ENCODE measurements around the gene CCL25.

GRCh38 chr19:8109455-8109854 is 56.9 kb downstream of the CCL25 start:
- TF ChIP-seq USF1 (IDR thresholded peaks at IDR 0.05), result no peak
- TF ChIP-seq EP300 (IDR thresholded peaks at IDR 0.05; ENCODE audit: borderline replicate concordance), result no peak
- no peak for TF ChIP-seq MAX (IDR thresholded peaks at IDR 0.05)
- TF ChIP-seq REST (IDR thresholded peaks at IDR 0.05; ENCODE audit: low read depth), result no peak
- TF ChIP-seq CEBPB (IDR thresholded peaks at IDR 0.05), result no peak
- TF ChIP-seq EGR1 (IDR thresholded peaks at IDR 0.05), result no peak
- TF ChIP-seq RAD21 (IDR thresholded peaks at IDR 0.05; ENCODE audit: low read depth), result no peak
- no peak for TF ChIP-seq TCF12 (IDR thresholded peaks at IDR 0.05; ENCODE audit: low read depth)
- TF ChIP-seq TAF1 (IDR thresholded peaks at IDR 0.05; ENCODE audit: low read depth), result no peak
- no peak for TF ChIP-seq NFIC (IDR thresholded peaks at IDR 0.05)
- no peak for TF ChIP-seq FOXM1 (IDR thresholded peaks at IDR 0.05; ENCODE audit: borderline replicate concordance, low read depth)
- TF ChIP-seq YY1 (IDR thresholded peaks at IDR 0.05; ENCODE audit: low read depth), result no peak

Measured in Ishikawa (cell line).